ENCODE results near the gene FIG4.
"Not testable (repeated sequence)": the region's sequence is repeated elsewhere in the genome, so short reads cannot be mapped to it uniquely, and the experiment has no call there.

The FIG4 gene

DNA sequence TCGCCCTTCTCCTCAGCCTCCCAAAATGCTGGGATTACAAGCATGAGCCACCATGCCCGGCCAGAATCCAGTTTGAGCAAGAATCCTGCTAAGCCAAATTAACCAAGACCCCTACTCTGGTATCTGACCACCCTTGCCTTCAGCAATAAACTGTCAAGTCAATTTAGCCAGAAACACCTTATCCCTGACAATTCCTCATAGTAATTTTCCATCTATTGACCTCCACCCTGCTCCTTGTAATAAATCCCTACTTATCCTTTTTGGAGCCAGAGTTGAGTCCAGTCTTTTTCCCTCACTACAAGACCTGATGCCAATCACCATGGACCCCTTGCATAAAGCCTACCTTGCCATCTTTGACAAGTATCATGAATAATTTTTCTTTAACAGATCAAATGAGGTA, 173.0 kb downstream of the FIG4 start:
- DNase-seq = no peak

DNA sequence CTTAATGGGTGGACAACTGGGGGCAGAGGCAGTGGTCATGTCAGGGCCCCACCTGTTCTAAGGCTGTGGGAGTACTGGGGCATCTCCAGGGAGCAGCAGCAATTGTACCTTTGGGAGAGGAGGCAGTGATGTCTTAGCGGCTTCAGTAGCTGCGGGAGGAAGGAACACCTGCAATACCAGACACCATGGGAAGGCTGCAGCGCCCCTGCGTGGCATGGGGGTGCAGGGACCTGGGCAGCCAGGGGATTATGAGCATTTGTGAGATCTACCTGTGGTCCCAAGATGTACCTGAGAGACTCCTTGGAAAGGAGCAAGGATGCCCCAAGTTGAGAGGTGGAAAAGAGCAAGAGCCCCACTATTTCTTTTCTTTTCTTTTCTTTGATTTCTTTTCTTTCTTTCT, 174.9 kb downstream of the FIG4 start:
- DNase-seq = no peak

DNA sequence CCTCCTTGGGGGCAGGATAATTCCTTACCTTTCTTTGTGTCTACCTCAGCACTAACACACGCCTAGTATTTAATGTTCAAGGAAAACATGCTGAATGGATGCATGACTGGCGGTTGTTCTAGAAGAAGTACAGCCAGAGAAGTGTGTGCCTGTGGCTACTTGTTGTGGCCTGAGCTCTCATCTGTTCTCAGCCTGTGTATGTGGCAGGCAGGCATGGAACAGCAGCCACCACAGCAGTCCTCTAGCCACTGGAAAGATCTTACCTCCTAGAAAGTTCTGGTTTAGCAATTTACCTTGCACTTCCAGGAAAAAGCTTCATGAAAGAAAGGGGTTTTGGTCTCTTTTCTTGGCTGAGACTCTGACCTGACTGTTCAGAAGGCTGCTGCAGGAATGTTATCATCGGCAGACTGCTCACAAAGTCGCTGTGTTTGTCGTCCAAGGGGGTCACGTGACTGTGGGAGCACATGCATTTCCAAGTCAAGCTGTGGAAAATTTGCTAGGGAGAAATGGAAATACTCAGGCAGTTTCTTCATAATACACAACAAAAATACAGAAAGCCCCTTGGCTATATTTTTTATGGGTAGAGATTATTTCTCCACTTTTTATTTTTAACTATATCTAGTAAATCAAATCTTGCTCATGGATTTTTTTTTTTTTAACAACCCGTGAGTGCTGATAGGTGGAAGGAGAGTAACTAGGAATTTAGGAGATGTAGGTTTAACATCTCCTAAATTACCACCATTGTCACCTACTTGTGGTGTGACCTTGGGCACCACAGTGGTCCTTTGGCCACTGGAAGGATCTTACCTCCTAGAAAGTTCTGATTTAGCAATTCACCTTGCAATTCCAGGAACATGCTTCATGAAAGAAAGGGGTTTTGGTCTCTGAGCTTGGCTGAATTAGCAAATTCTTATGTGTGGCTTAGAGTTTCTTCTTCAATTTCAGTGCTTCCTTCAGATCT, 176.2 kb downstream of the FIG4 start:
- no peak for DNase-seq

DNA sequence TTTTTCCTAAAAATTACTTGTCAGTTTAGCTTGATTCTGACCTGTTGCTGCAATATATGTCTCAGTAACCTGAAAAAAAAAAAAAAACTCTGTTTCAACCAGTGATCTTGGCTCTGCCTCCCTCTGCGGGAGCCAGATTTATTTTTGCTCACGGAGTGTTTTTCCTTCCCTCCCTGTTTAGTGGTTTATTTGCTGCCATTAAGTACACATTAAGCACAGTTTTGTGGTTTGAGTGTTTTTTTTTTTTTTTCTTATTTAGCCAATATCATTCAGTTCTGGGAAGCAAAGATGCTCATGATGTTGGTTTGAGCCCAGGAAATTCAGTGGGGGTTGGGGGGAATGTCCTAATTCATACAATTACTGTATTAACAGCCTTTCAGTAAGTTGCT, 176.9 kb downstream of the FIG4 start:
- no peak for DNase-seq

DNA sequence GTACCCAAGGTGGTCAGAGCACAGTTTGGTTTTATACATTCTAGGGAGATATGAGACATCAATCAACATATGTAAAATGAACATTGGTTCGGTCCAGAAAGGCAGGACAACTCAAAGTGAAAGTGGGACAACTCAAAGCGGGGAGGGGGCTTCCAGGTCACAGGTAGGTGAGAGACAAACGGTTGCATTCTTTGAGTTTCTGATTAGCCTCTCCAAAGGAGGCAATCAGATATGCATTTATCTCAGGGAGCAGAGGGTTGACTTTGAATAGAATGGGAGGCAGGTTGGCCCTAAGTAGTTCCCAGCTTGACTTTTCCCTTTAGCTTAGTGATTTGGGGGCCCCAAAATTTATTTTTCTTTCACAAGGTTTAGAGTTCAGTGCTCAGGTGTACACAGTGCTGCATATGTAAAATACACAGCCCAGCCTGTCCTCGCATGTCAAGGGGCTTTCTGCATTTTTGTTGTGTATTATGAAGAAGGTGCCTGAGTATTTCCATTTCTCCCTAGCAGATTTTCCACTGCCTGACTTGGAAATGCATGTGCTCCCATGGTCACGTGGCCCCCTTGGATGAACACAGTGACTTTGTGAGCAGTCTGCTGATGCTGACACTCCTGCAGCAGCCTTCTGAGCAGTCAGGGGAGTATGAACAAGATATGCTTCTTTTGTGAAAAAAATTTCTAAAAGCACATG, 178.4 kb downstream of the FIG4 start:
- not testable (repeated sequence) for DNase-seq

DNA sequence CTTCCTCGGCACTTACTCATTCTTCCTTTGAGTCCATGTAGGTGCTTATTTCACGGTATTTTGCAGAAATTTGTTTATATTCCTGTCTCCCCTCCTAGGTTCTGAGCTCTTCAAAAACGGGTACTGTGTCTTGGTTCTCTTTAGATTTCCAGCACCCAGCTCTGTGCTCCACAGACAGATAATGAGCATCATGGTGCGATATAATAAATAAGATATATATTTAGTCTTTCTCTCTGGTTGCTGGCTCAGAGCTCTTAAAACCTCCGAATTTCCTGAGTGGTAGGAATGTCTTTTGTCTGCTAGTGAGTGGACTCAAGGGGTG, 179.0 kb downstream of the FIG4 start:
- no peak for DNase-seq

DNA sequence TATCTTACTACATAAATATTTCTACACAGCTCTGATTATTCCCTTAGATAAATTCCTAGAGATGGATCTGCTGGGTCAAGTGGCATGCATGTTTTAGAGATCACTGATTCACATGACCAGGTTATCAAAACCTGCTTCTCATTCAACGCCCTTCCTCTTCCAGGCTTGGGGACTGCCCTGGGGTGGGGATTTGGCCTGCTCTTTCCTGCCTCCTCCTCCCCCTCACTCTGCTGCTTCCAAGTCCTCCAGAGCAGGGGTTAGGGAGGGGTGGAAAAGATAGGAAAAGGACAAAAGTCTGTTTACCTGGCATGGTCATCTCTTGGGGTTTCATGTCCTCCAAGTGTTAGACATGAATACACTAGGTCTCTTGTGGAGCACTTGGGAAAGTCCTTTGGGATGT, 181.5 kb downstream of the FIG4 start:
- DNase-seq = no peak

DNA sequence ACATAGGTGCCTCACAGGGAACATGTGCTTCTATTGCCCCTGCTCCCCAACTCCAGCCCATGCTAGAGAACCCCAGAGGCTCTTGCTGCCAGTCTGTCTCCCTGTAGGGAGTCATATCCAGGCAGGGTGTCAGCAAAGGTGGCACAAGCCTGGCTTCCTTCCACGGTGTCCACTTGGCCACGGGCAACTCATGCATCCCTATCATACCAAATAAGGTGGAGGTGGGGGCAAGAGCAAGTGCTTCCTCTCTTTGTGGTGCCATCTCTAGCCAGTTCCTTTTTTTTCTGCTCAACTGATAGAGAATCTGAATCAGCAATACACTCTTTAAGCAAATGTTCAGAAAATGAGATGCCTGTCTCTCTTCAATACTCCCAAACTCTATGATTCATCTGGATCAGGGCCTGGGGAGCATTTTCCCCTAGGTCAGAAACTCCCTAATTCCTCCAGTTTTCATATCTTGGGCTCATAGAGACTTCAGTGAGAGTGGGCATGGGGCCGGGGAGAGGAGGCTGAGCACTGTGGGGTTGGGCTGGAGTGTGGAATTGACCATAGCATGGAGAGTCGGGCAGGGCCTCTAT, 182.0 kb downstream of the FIG4 start:
- DNase-seq = no peak

DNA sequence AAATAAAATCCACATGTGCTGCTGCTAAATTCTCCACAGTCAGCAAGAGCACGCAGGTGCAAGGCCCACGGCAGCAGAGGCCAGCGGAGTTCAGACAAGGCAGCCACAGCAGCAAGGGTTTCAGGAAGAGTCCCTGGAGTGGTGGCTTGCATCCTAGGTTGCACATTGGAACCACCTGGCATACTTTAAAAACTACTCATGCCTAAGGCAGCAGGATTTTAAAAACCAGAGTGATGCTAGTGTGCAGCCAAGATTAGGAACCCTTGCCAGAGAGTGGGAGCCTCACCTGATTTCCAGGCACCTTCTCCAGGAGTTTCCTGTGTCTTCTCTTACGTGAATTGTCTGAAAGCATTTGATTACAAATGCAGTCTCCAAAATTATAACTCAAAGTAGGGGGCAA, 183.0 kb downstream of the FIG4 start:
- DNase-seq = no peak

DNA sequence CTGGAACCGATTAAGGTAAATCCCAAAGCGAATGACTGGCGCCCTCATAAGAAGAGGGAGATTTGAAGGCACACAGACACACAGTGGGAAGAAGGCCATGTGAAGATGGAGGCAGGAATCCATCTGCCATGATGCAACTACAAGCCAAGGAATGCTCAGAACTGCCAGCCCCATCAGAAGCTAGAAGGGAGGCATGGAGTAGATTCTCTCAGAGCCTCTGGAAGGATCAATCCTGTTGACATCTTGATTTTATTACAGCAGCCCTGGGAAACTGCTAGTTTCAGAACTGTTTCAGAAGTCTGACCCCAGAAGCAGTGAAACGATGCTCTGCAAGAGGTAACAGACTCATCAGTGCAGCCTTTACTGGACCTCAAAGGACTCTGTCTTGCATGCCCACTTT, 183.5 kb downstream of the FIG4 start:
- DNase-seq = no peak

Data from NCI-H1694 treated with DMSO at 0.1 percent for 48 hours (cell line).